Glutamatergic neuron (in vitro differentiated cells): ENCODE data around the gene CCDC18. TPM values are rescaled to one million over a fixed set of nuclear protein-coding genes. Genes with fewer than 3 reads are reported as not detected.

Experiments used
- DNase-seq: peaks from one replicate; pipeline ENCODE4 v3.0.0; 2022
- H3K27ac Mint-ChIP-seq: one replicate; pipeline ENCODE4 v1.8.0; 2020; ENCODE audit warnings: mild to moderate bottlenecking, mixed read lengths, inconsistent platforms; ENCODE audit not compliant: unreplicated experiment
- H3K27me3 Mint-ChIP-seq: one replicate; pipeline ENCODE4 v1.8.0; 2020; ENCODE audit warnings: mild to moderate bottlenecking, moderate library complexity, mixed read lengths, inconsistent platforms; ENCODE audit not compliant: unreplicated experiment
- H3K36me3 Mint-ChIP-seq: one replicate; pipeline ENCODE4 v1.8.0; 2020; ENCODE audit warnings: mild to moderate bottlenecking, mixed read lengths, inconsistent platforms; ENCODE audit not compliant: unreplicated experiment
- H3K4me1 Mint-ChIP-seq: one replicate; pipeline ENCODE4 v1.8.0; 2020; ENCODE audit warnings: mild to moderate bottlenecking, low read depth, mixed read lengths, inconsistent platforms; ENCODE audit not compliant: unreplicated experiment
- H3K4me3 Mint-ChIP-seq: one replicate; pipeline ENCODE4 v1.8.0; 2020; ENCODE audit warnings: mild to moderate bottlenecking, mixed read lengths, inconsistent platforms; ENCODE audit not compliant: unreplicated experiment
- H3K9me3 Mint-ChIP-seq: one replicate; pipeline ENCODE4 v1.8.0; 2020; ENCODE audit warnings: mild to moderate bottlenecking, moderate library complexity, mixed read lengths, inconsistent platforms; ENCODE audit not compliant: unreplicated experiment
- total RNA-seq: library from RNA; stranded (reverse); fragmentation: NEBNext Ultra II Directional; extraction: Animal tissue kit (Norgen Biotek cat#: 25700); gene quantifications from one replicate; pipeline ENCODE4 v1.2.1, GENCODE V29; 2021; ENCODE audit not compliant: unreplicated experiment
- TF ChIP-seq, protein P1 (sequence below): fragments of 200-600 bp; sonication (generic); IDR thresholded peaks from one replicate; pipeline ENCODE4 v1.5.0; 2021; ENCODE audit not compliant: partially characterized antibody, unreplicated experiment

Gene CCDC18
- total RNA-seq, 1 donor from 2014 or later, result 9.9 TPM

DNA sequence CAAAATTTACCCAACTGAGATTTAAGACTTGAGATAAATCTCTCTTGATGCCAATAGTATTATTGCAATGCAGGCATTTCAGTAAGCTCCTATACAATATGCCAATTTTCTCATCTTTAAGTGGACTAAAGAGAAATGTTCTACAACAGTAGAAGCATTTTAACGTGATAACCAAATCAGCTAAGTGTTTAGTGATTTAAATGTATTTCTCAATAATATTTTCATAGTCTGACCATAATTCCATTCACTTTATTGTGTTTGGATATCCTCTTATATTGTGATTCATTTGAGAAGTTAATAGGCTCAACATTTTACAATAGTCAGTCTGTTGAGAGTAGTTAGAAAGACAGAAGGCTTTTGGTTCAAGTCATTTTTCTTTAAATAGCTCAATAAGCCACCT, 120.6 kb downstream of the CCDC18 start:
- Mint-ChIP-seq H3K27ac (no peak overlapping the region), H3K36me3 (no peaks in the 10 kb centered on the region), H3K4me1 (no peaks in the 10 kb centered on the region), H3K27me3 (no peaks in the 10 kb centered on the region), H3K9me3 (no peaks in the 10 kb centered on the region), H3K4me3 (no peak overlapping the region)
- DNase-seq, result no peak
- TF ChIP-seq, protein P1, sequence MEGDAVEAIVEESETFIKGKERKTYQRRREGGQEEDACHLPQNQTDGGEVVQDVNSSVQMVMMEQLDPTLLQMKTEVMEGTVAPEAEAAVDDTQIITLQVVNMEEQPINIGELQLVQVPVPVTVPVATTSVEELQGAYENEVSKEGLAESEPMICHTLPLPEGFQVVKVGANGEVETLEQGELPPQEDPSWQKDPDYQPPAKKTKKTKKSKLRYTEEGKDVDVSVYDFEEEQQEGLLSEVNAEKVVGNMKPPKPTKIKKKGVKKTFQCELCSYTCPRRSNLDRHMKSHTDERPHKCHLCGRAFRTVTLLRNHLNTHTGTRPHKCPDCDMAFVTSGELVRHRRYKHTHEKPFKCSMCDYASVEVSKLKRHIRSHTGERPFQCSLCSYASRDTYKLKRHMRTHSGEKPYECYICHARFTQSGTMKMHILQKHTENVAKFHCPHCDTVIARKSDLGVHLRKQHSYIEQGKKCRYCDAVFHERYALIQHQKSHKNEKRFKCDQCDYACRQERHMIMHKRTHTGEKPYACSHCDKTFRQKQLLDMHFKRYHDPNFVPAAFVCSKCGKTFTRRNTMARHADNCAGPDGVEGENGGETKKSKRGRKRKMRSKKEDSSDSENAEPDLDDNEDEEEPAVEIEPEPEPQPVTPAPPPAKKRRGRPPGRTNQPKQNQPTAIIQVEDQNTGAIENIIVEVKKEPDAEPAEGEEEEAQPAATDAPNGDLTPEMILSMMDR, result no peak

GRCh38 chr1:93302078-93302477, 121.6 kb downstream of the CCDC18 start:
- Mint-ChIP-seq H3K4me3 (no peak overlapping the region), H3K4me1 (no peaks in the 10 kb centered on the region), H3K27ac (no peak overlapping the region), H3K27me3 (no peaks in the 10 kb centered on the region), H3K36me3 (no peaks in the 10 kb centered on the region), H3K9me3 (no peaks in the 10 kb centered on the region)
- DNase-seq, result no peak
- TF ChIP-seq, protein P1, result no peak

DNA sequence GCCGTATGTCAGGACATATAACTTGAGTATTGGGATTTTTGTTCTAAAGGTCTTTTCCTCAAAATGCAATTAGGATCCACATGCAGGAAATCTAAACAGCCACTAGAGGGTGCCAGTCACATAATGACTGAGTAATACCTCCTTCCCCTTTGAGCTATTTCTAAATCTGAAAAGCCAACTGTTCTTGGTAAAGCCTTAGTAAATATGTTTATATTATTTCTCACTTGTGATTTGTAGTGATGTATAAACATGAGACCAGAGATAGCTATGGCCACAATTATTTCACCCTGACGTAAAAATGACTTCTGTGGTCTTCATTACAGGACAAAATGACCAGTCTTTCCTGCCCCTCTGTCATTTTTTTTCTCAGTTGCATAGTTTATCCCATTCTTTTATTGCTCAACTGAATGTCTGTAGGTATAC, 124.2 kb downstream of the CCDC18 start:
- TF ChIP-seq, protein P1, result peak; percentile 90
- Mint-ChIP-seq H3K9me3 (no peaks in the 10 kb centered on the region), H3K4me1 (no peaks in the 10 kb centered on the region), H3K4me3 (no peak overlapping the region), H3K27ac (no peak overlapping the region), H3K27me3 (no peaks in the 10 kb centered on the region), H3K36me3 (no peaks in the 10 kb centered on the region)
- peak; percentile 20 for DNase-seq

GRCh38 chr1:93306920-93307319, 126.4 kb downstream of the CCDC18 start:
- H3K27me3 Mint-ChIP-seq, result no peaks in the 10 kb centered on the region
- no peak overlapping the region for H3K4me3 Mint-ChIP-seq
- TF ChIP-seq, protein P1, result no peak
- H3K9me3 Mint-ChIP-seq, result no peaks in the 10 kb centered on the region
- H3K36me3 Mint-ChIP-seq, result no peaks in the 10 kb centered on the region
- no peak overlapping the region for H3K27ac Mint-ChIP-seq
- DNase-seq, result no peak
- no peaks in the 10 kb centered on the region for H3K4me1 Mint-ChIP-seq

GRCh38 chr1:93313026-93313425, 132.5 kb downstream of the CCDC18 start:
- H3K27ac Mint-ChIP-seq, result no peak overlapping the region
- no peaks in the 10 kb centered on the region for H3K9me3 Mint-ChIP-seq
- no peak for DNase-seq
- no peak overlapping the region for H3K4me3 Mint-ChIP-seq
- H3K4me1 Mint-ChIP-seq, result no peaks in the 10 kb centered on the region
- H3K36me3 Mint-ChIP-seq, result no peaks in the 10 kb centered on the region
- TF ChIP-seq, protein P1, result no peak
- no peaks in the 10 kb centered on the region for H3K27me3 Mint-ChIP-seq
